Subcutaneous adipose tissue (tissue), 4 donors: Measurements from ENCODE around the gene FKBP2. TPM values are rescaled to one million over a fixed set of nuclear protein-coding genes. Genes with fewer than 3 reads are reported as not detected.

ENCODE experiments used
- CTCF ChIP-seq: fragments of 450-650 bp; IDR thresholded peaks from one replicate; pipeline ENCODE4 v1.5.1; 2016; ENCODE audit warnings: low read depth, mild to moderate bottlenecking, control low read depth, antibody characterized with exemption, moderate library complexity
- total RNA-seq, 4 donors: library from RNA; depleted of rRNA; stranded (reverse); fragments of >200 nt; gene quantifications; one replicate each; pipeline ENCODE4 v1.1.0, GENCODE V29; 2016

Gene FKBP2
- total RNA-seq, 4 donors from 2014 or later, result 32.0 to 40.9 (median 36.7) TPM

DNA sequence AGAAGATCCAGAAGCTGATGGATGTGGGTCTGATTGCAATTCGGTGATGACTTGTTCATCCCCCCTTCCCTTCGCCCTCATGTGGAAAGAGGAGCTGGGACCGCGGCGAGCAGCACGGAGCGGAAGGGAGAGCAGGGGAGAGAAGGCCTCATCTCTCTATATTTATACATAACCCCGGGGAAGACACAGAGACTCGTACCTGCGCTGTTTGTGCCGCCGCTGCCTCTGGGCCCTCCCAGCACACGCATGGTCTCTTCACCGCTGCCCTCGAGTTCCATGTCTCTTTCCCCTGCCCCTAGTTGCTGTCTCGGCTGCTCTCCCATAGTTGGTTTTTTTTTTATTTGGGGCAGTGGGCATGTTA lies 36.8 kb upstream of the FKBP2 start:
- TF ChIP-seq CTCF, result no peak

DNA sequence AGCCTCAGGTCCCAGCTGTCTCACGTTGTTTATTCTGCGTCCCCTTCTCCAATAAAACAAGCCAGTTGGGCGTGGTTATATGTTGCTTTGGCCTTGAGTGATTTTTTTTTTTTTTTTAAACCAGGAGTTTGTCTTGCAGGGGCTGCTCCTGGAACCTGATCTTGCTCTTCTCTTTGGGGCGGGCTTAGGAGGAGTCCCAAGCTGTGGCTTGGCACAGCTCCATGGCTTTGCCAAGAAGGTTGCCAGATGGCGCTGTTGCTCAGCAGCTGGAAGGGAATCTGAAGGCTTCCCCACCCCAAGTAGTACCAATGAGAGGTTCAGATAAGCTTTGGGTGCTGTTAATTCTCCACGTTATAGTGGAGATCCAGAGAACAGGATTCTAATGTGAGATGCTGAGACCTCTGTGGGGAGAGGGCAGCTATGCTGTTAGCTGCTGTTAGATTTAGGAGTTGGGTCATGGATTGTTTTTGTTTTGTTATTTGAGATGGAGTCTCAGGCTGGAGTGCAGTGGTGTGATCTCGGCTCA lies 36.4 kb upstream of the FKBP2 start:
- no peak for TF ChIP-seq CTCF

- no peak for TF ChIP-seq CTCF
Measured at GRCh38 chr11:64206457-64207255, 34.2 kb upstream of the FKBP2 start, which contains the start of gene FERMT3. Gene FERMT3 (plus strand): TSS chr11:64206721. CDS start chr11:64207365, 644 bp downstream.

GRCh38 chr11:64207256-64208085 lies 33.4 kb upstream of the FKBP2 start:
- no peak for TF ChIP-seq CTCF

DNA sequence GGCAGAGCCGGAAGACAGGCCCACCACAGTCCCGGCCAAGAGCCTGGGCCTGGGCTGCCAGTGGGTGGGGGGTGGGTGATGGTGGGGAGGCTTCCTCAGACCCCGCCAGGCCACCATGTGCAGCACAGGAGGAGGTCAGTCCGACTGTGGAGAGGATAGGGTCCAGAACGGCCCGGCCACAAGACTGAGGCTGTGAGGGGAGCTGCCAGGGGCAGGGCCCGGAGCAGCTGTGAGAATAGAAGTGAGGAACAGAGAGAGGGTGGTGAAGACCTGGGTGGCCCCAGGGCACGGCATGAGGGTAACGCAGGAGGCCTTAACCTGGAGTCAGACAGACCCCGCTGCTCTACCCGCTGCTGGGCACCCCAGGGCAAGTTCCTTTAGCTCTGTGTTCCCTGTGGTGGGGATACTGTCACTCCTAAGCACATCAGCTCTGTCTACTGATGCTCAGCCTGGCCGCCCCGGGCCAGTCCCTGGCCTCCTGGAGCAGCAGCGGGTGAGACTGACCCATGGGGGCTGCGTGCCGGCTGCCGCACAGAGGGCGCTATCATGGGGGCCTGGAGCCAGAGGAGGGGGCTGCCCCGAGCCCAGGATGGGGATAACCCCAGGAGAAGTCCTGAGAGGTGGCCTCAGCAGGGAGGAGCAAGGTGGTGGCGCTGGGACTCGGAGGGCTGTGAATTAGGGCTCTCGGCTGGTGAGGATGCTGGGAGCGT lies 32.7 kb upstream of the FKBP2 start:
- TF ChIP-seq CTCF, result no peak

GRCh38 chr11:64208796-64209562 lies 31.9 kb upstream of the FKBP2 start:
- no peak for TF ChIP-seq CTCF
